WTC11 (cell line): ENCODE data around the gene CHI3L1. TPM values are rescaled to one million over a fixed set of nuclear protein-coding genes. Genes with fewer than 3 reads are reported as not detected.

ENCODE experiments used
- ATAC-seq: fragments of 200-7000 bp; cut with Tn5 transposase; 2 replicates; pipeline ENCODE4 v1.10.0; 2021; ENCODE audit warnings: mild to moderate bottlenecking, moderate library complexity
- CTCF ChIA-PET: fragments of 300-600 bp; sonication (Branson Sonifier 250); formaldehyde crosslinking; loops from one replicate; lab custom pipeline; 2021; ENCODE audit warnings: antibody characterized with exemption; lab: Charles Lee
- POLR2A ChIA-PET: fragments of 350-600 bp; sonication (Branson Sonifier 250); formaldehyde crosslinking; loops from one replicate; lab custom pipeline; 2021; ENCODE audit warnings: antibody characterized with exemption; lab: Charles Lee
- DNase-seq: peaks from one replicate; pipeline ENCODE4 v3.0.0; 2021; ENCODE audit warnings: low spot score
- H3K27ac Mint-ChIP-seq: 2 replicates; pipeline ENCODE4 v1.8.0; 2021; ENCODE audit warnings: mixed read lengths
- H3K27me3 Mint-ChIP-seq: 2 replicates; pipeline ENCODE4 v1.8.0; 2021; ENCODE audit warnings: low read depth, mild to moderate bottlenecking, moderate library complexity, mixed read lengths
- H3K36me3 Mint-ChIP-seq: 2 replicates; pipeline ENCODE4 v1.8.0; 2021; ENCODE audit warnings: mixed read lengths
- H3K4me1 Mint-ChIP-seq: 2 replicates; pipeline ENCODE4 v1.8.0; 2022; ENCODE audit warnings: mixed read lengths
- H3K4me3 Mint-ChIP-seq: 2 replicates; pipeline ENCODE4 v1.8.0; 2021; ENCODE audit warnings: mild to moderate bottlenecking, moderate library complexity, mixed read lengths
- H3K9me3 Mint-ChIP-seq: 2 replicates; pipeline ENCODE4 v1.8.0; 2021; ENCODE audit warnings: mixed read lengths
- CBFB ChIP-seq: sonication (generic); formaldehyde crosslinking; IDR thresholded peaks from 2 replicates; pipeline ENCODE4 v1.8.1; 2022; ENCODE audit warnings: mild to moderate bottlenecking, low read depth, missing genetic modification reagents
- EMX1 ChIP-seq: fragments of 250-450 bp; sonication (Bioruptor Pico); IDR thresholded peaks from 2 replicates; pipeline ENCODE4 v1.8.0; 2021; ENCODE audit warnings: mild to moderate bottlenecking
- GABPB1 ChIP-seq: sonication (generic); formaldehyde crosslinking; IDR thresholded peaks from 2 replicates; pipeline ENCODE4 v1.8.1; 2023; ENCODE audit warnings: mild to moderate bottlenecking, missing genetic modification reagents
- IRF2 ChIP-seq: sonication (generic); formaldehyde crosslinking; IDR thresholded peaks from 2 replicates; pipeline ENCODE4 v1.8.0; 2022; ENCODE audit warnings: low read depth, missing genetic modification reagents, borderline replicate concordance
- MXD4 ChIP-seq: fragments of 250-450 bp; sonication (Bioruptor Pico); IDR thresholded peaks from 2 replicates; pipeline ENCODE4 v1.8.0; 2021; ENCODE audit warnings: mild to moderate bottlenecking, moderate library complexity, borderline replicate concordance
- NFYB ChIP-seq: sonication (generic); formaldehyde crosslinking; conservative IDR thresholded peaks from 2 replicates; pipeline ENCODE4 v1.8.0; 2022; ENCODE audit warnings: low read depth, missing genetic modification reagents
- NR3C1 ChIP-seq: sonication (generic); formaldehyde crosslinking; conservative IDR thresholded peaks from 2 replicates; pipeline ENCODE4 v1.8.1; 2023; ENCODE audit warnings: low read depth, mild to moderate bottlenecking, missing genetic modification reagents
- SMAD3 ChIP-seq: sonication (generic); formaldehyde crosslinking; IDR thresholded peaks from 2 replicates; pipeline ENCODE4 v1.8.0; 2022; ENCODE audit warnings: missing genetic modification reagents, mild to moderate bottlenecking, borderline replicate concordance
- TEAD4 ChIP-seq: sonication (generic); formaldehyde crosslinking; IDR thresholded peaks from 2 replicates; pipeline ENCODE4 v1.8.0; 2022; ENCODE audit warnings: mild to moderate bottlenecking, missing genetic modification reagents
- ZBTB21 ChIP-seq: sonication (generic); formaldehyde crosslinking; IDR thresholded peaks from 2 replicates; pipeline ENCODE4 v1.8.1; 2023; ENCODE audit warnings: mild to moderate bottlenecking, missing genetic modification reagents, borderline replicate concordance
- ZNF138 ChIP-seq: sonication (generic); formaldehyde crosslinking; conservative IDR thresholded peaks from 2 replicates; pipeline ENCODE4 v1.8.1; 2022; ENCODE audit warnings: mild to moderate bottlenecking, moderate library complexity, missing genetic modification reagents
- ZNF232 ChIP-seq: sonication (generic); formaldehyde crosslinking; IDR thresholded peaks from 2 replicates; pipeline ENCODE4 v1.8.0; 2022; ENCODE audit warnings: mild to moderate bottlenecking, missing genetic modification reagents
- ZNF396 ChIP-seq: fragments of 250-450 bp; sonication (Bioruptor Pico); IDR thresholded peaks from 2 replicates; pipeline ENCODE4 v1.8.0; 2021; ENCODE audit warnings: mild to moderate bottlenecking, moderate library complexity, borderline replicate concordance
- ZNF416 ChIP-seq: fragments of 250-450 bp; sonication (Bioruptor Pico); IDR thresholded peaks from 2 replicates; pipeline ENCODE4 v1.9.0; 2021; ENCODE audit warnings: mild to moderate bottlenecking, inconsistent platforms
- ZNF423 ChIP-seq: fragments of 250-450 bp; sonication (Bioruptor Pico); IDR thresholded peaks from 2 replicates; pipeline ENCODE4 v2.1.2; 2022; ENCODE audit warnings: mild to moderate bottlenecking, moderate library complexity
- total RNA-seq: library from RNA; stranded (reverse); gene quantifications from 3 replicates; pipeline ENCODE4 v1.2.3, GENCODE V29; 2021
- TF ChIP-seq, protein P1 (sequence below): sonication (generic); formaldehyde crosslinking; IDR thresholded peaks from 2 replicates; pipeline ENCODE4 v1.8.0; 2022; ENCODE audit warnings: mild to moderate bottlenecking, missing genetic modification reagents
- TF ChIP-seq, protein P2 (sequence below): sonication (generic); formaldehyde crosslinking; conservative IDR thresholded peaks from 2 replicates; pipeline ENCODE4 v1.8.1; 2023; ENCODE audit warnings: mild to moderate bottlenecking, low read depth, missing genetic modification reagents, moderate library complexity
- TF ChIP-seq, protein P3 (sequence below): sonication (generic); formaldehyde crosslinking; IDR thresholded peaks from 2 replicates; pipeline ENCODE4 v1.8.0; 2022; ENCODE audit warnings: mild to moderate bottlenecking, missing genetic modification reagents
- TF ChIP-seq, protein P4 (sequence below): sonication (generic); formaldehyde crosslinking; IDR thresholded peaks from 2 replicates; pipeline ENCODE4 v1.8.1; 2023; ENCODE audit warnings: mild to moderate bottlenecking, missing genetic modification reagents, moderate library complexity
- TF ChIP-seq, protein P5 (sequence below): fragments of 250-450 bp; sonication (Bioruptor Pico); conservative IDR thresholded peaks from 2 replicates; pipeline ENCODE4 v1.9.0; 2021; ENCODE audit warnings: mild to moderate bottlenecking
- TF ChIP-seq, protein P6 (sequence below): fragments of 250-450 bp; sonication (Bioruptor Pico); IDR thresholded peaks from 2 replicates; pipeline ENCODE4 v1.9.0; 2021; ENCODE audit warnings: moderate library complexity, mild to moderate bottlenecking, inconsistent platforms, borderline replicate concordance
- TF ChIP-seq, protein P7 (sequence below): sonication (generic); formaldehyde crosslinking; IDR thresholded peaks from 2 replicates; pipeline ENCODE4 v1.8.1; 2023; ENCODE audit warnings: mild to moderate bottlenecking, moderate library complexity, missing genetic modification reagents

The CHI3L1 gene
- total RNA-seq, 1 experiment from 2014 or later = 0.24 TPM

DNA sequence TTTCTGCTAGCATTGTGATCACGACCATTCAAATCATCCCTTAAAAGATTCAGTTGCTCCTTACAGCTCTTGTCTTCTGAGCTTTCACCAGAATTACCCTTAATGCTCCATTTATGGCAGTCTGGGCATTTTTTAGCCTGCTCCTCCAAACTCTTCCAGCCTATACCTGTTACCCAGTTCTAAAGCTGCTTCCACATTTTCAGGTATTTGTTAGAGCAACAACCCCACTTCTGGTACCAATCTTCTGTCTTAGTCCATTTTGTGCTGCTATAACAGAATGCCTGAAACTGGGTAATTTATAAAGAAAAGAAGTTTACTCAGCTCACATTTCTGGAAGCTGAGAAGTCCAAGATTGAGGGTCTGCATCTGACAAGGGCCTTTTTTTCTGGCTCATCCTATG, 28.1 kb downstream of the CHI3L1 start:
- peaks cover 18% of the 10 kb centered on the region for H3K4me1 Mint-ChIP-seq
- H3K27ac Mint-ChIP-seq = no peak overlapping the region
- TF ChIP-seq ZNF396 (CRISPR knock-in tag) = no peak
- no peak for TF ChIP-seq ZBTB21
- TF ChIP-seq, protein P1, sequence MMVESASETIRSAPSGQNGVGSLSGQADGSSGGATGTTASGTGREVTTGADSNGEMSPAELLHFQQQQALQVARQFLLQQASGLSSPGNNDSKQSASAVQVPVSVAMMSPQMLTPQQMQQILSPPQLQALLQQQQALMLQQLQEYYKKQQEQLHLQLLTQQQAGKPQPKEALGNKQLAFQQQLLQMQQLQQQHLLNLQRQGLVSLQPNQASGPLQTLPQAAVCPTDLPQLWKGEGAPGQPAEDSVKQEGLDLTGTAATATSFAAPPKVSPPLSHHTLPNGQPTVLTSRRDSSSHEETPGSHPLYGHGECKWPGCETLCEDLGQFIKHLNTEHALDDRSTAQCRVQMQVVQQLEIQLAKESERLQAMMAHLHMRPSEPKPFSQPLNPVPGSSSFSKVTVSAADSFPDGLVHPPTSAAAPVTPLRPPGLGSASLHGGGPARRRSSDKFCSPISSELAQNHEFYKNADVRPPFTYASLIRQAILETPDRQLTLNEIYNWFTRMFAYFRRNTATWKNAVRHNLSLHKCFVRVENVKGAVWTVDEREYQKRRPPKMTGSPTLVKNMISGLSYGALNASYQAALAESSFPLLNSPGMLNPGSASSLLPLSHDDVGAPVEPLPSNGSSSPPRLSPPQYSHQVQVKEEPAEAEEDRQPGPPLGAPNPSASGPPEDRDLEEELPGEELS (CRISPR knock-in tag) = no peak
- TF ChIP-seq, protein P2, sequence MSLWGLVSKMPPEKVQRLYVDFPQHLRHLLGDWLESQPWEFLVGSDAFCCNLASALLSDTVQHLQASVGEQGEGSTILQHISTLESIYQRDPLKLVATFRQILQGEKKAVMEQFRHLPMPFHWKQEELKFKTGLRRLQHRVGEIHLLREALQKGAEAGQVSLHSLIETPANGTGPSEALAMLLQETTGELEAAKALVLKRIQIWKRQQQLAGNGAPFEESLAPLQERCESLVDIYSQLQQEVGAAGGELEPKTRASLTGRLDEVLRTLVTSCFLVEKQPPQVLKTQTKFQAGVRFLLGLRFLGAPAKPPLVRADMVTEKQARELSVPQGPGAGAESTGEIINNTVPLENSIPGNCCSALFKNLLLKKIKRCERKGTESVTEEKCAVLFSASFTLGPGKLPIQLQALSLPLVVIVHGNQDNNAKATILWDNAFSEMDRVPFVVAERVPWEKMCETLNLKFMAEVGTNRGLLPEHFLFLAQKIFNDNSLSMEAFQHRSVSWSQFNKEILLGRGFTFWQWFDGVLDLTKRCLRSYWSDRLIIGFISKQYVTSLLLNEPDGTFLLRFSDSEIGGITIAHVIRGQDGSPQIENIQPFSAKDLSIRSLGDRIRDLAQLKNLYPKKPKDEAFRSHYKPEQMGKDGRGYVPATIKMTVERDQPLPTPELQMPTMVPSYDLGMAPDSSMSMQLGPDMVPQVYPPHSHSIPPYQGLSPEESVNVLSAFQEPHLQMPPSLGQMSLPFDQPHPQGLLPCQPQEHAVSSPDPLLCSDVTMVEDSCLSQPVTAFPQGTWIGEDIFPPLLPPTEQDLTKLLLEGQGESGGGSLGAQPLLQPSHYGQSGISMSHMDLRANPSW (CRISPR knock-in tag) = no peak
- TF ChIP-seq ZNF423 (CRISPR knock-in tag) = no peak
- TF ChIP-seq, protein P3, sequence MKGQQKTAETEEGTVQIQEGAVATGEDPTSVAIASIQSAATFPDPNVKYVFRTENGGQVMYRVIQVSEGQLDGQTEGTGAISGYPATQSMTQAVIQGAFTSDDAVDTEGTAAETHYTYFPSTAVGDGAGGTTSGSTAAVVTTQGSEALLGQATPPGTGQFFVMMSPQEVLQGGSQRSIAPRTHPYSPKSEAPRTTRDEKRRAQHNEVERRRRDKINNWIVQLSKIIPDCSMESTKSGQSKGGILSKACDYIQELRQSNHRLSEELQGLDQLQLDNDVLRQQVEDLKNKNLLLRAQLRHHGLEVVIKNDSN (CRISPR knock-in tag) = no peak
- no peak for TF ChIP-seq ZNF232 (CRISPR knock-in tag)
- no peak for TF ChIP-seq ZNF416 (CRISPR knock-in tag)
- TF ChIP-seq EMX1 (CRISPR knock-in tag) = no peak
- TF ChIP-seq, protein P4, sequence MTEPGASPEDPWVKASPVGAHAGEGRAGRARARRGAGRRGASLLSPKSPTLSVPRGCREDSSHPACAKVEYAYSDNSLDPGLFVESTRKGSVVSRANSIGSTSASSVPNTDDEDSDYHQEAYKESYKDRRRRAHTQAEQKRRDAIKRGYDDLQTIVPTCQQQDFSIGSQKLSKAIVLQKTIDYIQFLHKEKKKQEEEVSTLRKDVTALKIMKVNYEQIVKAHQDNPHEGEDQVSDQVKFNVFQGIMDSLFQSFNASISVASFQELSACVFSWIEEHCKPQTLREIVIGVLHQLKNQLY = no peak
- no peak for TF ChIP-seq ZNF138 (CRISPR knock-in tag)
- no peak for DNase-seq
- H3K36me3 Mint-ChIP-seq = peaks cover 3% of the 10 kb centered on the region; the same call in 1 of the 2 replicates
- no peak for ATAC-seq
- ChIA-PET POLR2A (no interaction called here), CTCF (interaction anchor here (1.1 to 1.3 kb wide), 4 partner anchors 11 to 31 kb away, joined by 3 to 5 read pairs (median 4); partner anchors contain the start of gene ADORA1)
- peaks cover 13% of the 10 kb centered on the region for H3K9me3 Mint-ChIP-seq
- H3K27me3 Mint-ChIP-seq = no peaks in the 10 kb centered on the region; the same call in none of the 2 replicates
- H3K4me3 Mint-ChIP-seq = no peak overlapping the region

DNA sequence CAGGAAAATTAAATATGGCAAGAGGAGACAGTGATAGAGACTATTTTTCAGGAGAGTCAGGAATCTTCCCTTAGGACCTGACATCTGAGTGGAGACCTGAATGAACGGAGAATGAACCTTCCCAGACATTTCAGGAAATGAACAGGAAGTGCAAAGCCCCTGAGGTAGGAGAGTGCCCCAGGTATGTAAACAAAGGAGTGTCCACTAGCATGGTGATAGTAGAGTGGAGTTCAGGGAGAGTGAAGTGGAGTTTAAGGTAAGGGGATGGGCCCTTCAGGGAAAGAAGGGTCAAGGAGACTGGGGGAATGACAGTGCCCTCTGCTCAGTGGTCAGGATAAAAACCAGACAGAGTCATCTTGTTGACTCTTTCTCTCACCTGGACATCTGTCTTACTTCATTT, 30.2 kb downstream of the CHI3L1 start:
- no peak overlapping the region for H3K4me3 Mint-ChIP-seq
- H3K36me3 Mint-ChIP-seq = peaks cover 3% of the 10 kb centered on the region; the same call in 1 of the 2 replicates
- no peak overlapping the region for H3K27ac Mint-ChIP-seq
- DNase-seq = no peak
- ATAC-seq = no peak
- H3K27me3 Mint-ChIP-seq = no peaks in the 10 kb centered on the region; the same call in none of the 2 replicates
- CTCF ChIA-PET = no interaction called here
- H3K9me3 Mint-ChIP-seq = peaks cover 13% of the 10 kb centered on the region
- POLR2A ChIA-PET = no interaction called here
- peaks cover 38% of the 10 kb centered on the region for H3K4me1 Mint-ChIP-seq
- TF ChIP-seq, protein P5, sequence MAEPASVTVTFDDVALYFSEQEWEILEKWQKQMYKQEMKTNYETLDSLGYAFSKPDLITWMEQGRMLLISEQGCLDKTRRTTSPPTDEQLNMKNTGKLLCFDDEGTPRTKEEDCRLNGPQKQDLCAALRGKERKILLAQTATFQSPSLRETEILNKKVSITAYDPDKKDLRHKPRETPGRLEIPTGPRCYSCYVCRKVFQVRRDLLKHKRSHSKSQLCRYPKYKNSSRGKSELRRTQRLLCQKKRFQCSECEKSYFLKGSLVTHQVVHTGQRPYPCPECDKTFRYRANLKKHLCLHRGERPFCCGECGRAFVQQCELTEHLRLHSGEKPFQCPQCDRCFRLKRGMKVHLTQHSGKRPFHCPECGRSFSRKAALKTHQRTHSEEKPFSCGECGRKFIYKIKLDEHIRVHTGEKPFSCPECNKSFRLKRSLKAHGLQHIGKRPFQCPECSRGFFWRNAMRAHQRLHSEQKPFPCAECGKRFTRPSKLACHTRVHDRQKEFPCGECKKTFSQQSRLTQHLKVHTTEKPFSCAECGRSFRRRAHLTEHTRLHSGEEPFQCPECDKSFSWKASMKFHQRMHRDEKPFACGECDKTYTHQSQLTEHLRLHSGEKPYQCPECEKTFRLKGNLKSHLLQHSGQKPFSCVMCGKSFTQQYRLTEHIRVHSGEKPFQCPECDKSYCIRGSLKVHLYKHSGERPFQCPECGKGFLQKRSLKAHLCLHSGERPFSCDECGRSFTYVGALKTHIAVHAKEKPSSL (CRISPR knock-in tag) = no peak
- TF ChIP-seq TEAD4 (CRISPR knock-in tag) (no peak), ZNF232 (CRISPR knock-in tag) (no peak), GABPB1 (CRISPR knock-in tag) (no peak), MXD4 (no peak), SMAD3 (CRISPR knock-in tag) (no peak), NFYB (no peak), NR3C1 (CRISPR knock-in tag) (no peak), IRF2 (CRISPR knock-in tag) (no peak), CBFB (no peak)
- TF ChIP-seq, protein P3 (CRISPR knock-in tag) = no peak
- TF ChIP-seq, protein P6, sequence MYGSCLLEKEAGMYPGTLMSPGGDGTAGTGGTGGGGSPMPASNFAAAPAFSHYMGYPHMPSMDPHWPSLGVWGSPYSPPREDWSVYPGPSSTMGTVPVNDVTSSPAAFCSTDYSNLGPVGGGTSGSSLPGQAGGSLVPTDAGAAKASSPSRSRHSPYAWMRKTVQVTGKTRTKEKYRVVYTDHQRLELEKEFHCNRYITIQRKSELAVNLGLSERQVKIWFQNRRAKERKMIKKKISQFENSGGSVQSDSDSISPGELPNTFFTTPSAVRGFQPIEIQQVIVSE (CRISPR knock-in tag) = no peak
- TF ChIP-seq, protein P7, sequence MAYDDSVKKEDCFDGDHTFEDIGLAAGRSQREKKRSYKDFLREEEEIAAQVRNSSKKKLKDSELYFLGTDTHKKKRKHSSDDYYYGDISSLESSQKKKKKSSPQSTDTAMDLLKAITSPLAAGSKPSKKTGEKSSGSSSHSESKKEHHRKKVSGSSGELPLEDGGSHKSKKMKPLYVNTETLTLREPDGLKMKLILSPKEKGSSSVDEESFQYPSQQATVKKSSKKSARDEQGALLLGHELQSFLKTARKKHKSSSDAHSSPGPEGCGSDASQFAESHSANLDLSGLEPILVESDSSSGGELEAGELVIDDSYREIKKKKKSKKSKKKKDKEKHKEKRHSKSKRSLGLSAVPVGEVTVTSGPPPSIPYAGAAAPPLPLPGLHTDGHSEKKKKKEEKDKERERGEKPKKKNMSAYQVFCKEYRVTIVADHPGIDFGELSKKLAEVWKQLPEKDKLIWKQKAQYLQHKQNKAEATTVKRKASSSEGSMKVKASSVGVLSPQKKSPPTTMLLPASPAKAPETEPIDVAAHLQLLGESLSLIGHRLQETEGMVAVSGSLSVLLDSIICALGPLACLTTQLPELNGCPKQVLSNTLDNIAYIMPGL (CRISPR knock-in tag) = no peak
